ENCODE measurements around the gene NRG3.

NRG3 gene

GRCh38 chr10:82618007-82618406 is 743.0 kb downstream of the NRG3 start:
- Histone ChIP-seq H3K27ac (ENCODE audit: low read depth, low read length) (no peak overlapping the region), H3K9me2 (replicated peaks; ENCODE audit: control insufficient read depth, low read length) (no peaks in the 10 kb centered on the region), H3K4me3 (ENCODE audit: low read length) (no peak overlapping the region), H3K79me2 (ENCODE audit: control insufficient read depth, low read length) (no peaks in the 10 kb centered on the region), H3K27me3 (ENCODE audit: control insufficient read depth, low read length) (no peaks in the 10 kb centered on the region), H3K36me3 (ENCODE audit: control insufficient read depth, low read length) (no peaks in the 10 kb centered on the region), H3K9me3 (ENCODE audit: control insufficient read depth, insufficient read depth, low read length) (no peaks in the 10 kb centered on the region), H3K4me1 (ENCODE audit: control insufficient read depth, low read length) (no peaks in the 10 kb centered on the region), H3F3A (ENCODE audit: control insufficient read depth, insufficient read depth) (no peaks in the 10 kb centered on the region), H4K20me1 (ENCODE audit: control insufficient read depth, insufficient read depth, low read depth, low read length) (no peaks in the 10 kb centered on the region), H3K4me2 (ENCODE audit: low read length) (no peak overlapping the region)
- TF ChIP-seq, protein P1, sequence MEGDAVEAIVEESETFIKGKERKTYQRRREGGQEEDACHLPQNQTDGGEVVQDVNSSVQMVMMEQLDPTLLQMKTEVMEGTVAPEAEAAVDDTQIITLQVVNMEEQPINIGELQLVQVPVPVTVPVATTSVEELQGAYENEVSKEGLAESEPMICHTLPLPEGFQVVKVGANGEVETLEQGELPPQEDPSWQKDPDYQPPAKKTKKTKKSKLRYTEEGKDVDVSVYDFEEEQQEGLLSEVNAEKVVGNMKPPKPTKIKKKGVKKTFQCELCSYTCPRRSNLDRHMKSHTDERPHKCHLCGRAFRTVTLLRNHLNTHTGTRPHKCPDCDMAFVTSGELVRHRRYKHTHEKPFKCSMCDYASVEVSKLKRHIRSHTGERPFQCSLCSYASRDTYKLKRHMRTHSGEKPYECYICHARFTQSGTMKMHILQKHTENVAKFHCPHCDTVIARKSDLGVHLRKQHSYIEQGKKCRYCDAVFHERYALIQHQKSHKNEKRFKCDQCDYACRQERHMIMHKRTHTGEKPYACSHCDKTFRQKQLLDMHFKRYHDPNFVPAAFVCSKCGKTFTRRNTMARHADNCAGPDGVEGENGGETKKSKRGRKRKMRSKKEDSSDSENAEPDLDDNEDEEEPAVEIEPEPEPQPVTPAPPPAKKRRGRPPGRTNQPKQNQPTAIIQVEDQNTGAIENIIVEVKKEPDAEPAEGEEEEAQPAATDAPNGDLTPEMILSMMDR (IDR thresholded peaks at IDR 0.05; ENCODE audit: low read depth, low read length, poor library complexity, severe bottlenecking) = no peak
- TF ChIP-seq EZH2phosphoT487 (IDR thresholded peaks at IDR 0.05; ENCODE audit: borderline replicate concordance, low read length) = no peak

GRCh38 chr10:82621680-82622079 is 746.7 kb downstream of the NRG3 start:
- H3K9me3 ChIP-seq (ENCODE audit: control insufficient read depth, insufficient read depth, low read length) = no peaks in the 10 kb centered on the region
- no peaks in the 10 kb centered on the region for H4K20me1 ChIP-seq (ENCODE audit: control insufficient read depth, insufficient read depth, low read depth, low read length)
- no peaks in the 10 kb centered on the region for H3K27me3 ChIP-seq (ENCODE audit: control insufficient read depth, low read length)
- H3K27ac ChIP-seq (ENCODE audit: low read depth, low read length) = no peak overlapping the region
- no peaks in the 10 kb centered on the region for H3K4me1 ChIP-seq (ENCODE audit: control insufficient read depth, low read length)
- H3F3A ChIP-seq (ENCODE audit: control insufficient read depth, insufficient read depth) = no peaks in the 10 kb centered on the region
- no peak overlapping the region for H3K4me3 ChIP-seq (ENCODE audit: low read length)
- TF ChIP-seq, protein P1 (IDR thresholded peaks at IDR 0.05; ENCODE audit: low read depth, low read length, poor library complexity, severe bottlenecking) = no peak
- no peak for TF ChIP-seq EZH2phosphoT487 (IDR thresholded peaks at IDR 0.05; ENCODE audit: borderline replicate concordance, low read length)
- no peaks in the 10 kb centered on the region for H3K79me2 ChIP-seq (ENCODE audit: control insufficient read depth, low read length)
- no peak overlapping the region for H3K4me2 ChIP-seq (ENCODE audit: low read length)
- no peaks in the 10 kb centered on the region for H3K9me2 ChIP-seq (replicated peaks; ENCODE audit: control insufficient read depth, low read length)
- no peaks in the 10 kb centered on the region for H3K36me3 ChIP-seq (ENCODE audit: control insufficient read depth, low read length)

GRCh38 chr10:82622479-82622878 is 747.5 kb downstream of the NRG3 start:
- H3K9me2 ChIP-seq (replicated peaks; ENCODE audit: control insufficient read depth, low read length) = no peaks in the 10 kb centered on the region
- no peaks in the 10 kb centered on the region for H3K9me3 ChIP-seq (ENCODE audit: control insufficient read depth, insufficient read depth, low read length)
- no peaks in the 10 kb centered on the region for H3F3A ChIP-seq (ENCODE audit: control insufficient read depth, insufficient read depth)
- no peaks in the 10 kb centered on the region for H3K79me2 ChIP-seq (ENCODE audit: control insufficient read depth, low read length)
- no peak overlapping the region for H3K4me2 ChIP-seq (ENCODE audit: low read length)
- H3K4me1 ChIP-seq (ENCODE audit: control insufficient read depth, low read length) = no peaks in the 10 kb centered on the region
- no peak overlapping the region for H3K4me3 ChIP-seq (ENCODE audit: low read length)
- H3K36me3 ChIP-seq (ENCODE audit: control insufficient read depth, low read length) = no peaks in the 10 kb centered on the region
- H3K27me3 ChIP-seq (ENCODE audit: control insufficient read depth, low read length) = no peaks in the 10 kb centered on the region
- TF ChIP-seq, protein P1 (IDR thresholded peaks at IDR 0.05; ENCODE audit: low read depth, low read length, poor library complexity, severe bottlenecking) = no peak
- no peak for TF ChIP-seq EZH2phosphoT487 (IDR thresholded peaks at IDR 0.05; ENCODE audit: borderline replicate concordance, low read length)
- no peak overlapping the region for H3K27ac ChIP-seq (ENCODE audit: low read depth, low read length)
- H4K20me1 ChIP-seq (ENCODE audit: control insufficient read depth, insufficient read depth, low read depth, low read length) = no peaks in the 10 kb centered on the region

Measured in DOHH2 (cell line).